Aorta (tissue), 5 donors: Measurements from ENCODE around the gene CYTIP. TPM values are rescaled to one million over a fixed set of nuclear protein-coding genes. Genes with fewer than 3 reads are reported as not detected.

Experiments used
- ATAC-seq: fragments of 200-7000 bp; cut with Tn5 transposase; one replicate; pipeline ENCODE4 v1.9.1; 2022; ENCODE audit warnings: moderate library complexity; ENCODE audit not compliant: low FRiP score
- DNase-seq, 2 donors: peaks; one replicate each; pipeline ENCODE4 v3.0.0-alpha.2; 2020
- H3K27ac ChIP-seq, 2 donors: one replicate each; pipeline ENCODE4 v1.5.1; 2013; ENCODE audit warnings: low read length in 2 of 2, mild to moderate bottlenecking in 2 of 2, moderate library complexity in 2 of 2, control low read depth in 1 of 2, inconsistent platforms in 1 of 2, low read depth in 1 of 2
- H3K27me3 ChIP-seq, 2 donors: one replicate each; pipeline ENCODE4 v1.6.1; 2013; ENCODE audit warnings: control low read depth in 1 of 2, low read length in 1 of 2, mild to moderate bottlenecking in 1 of 2, moderate library complexity in 1 of 2; ENCODE audit not compliant: insufficient read depth in 2 of 2, control insufficient read depth in 1 of 2
- H3K36me3 ChIP-seq, 2 donors: one replicate each; pipeline ENCODE4 v1.6.1; 2013; ENCODE audit warnings: control low read depth in 1 of 2, low read length in 1 of 2, mild to moderate bottlenecking in 1 of 2; ENCODE audit not compliant: insufficient read depth in 2 of 2, control insufficient read depth in 1 of 2
- H3K4me1 ChIP-seq, 2 donors: one replicate each; pipeline ENCODE4 v1.6.1; 2013; ENCODE audit warnings: low read length in 2 of 2, control low read depth in 1 of 2, mild to moderate bottlenecking in 1 of 2, moderate library complexity in 1 of 2; ENCODE audit not compliant: insufficient read depth in 2 of 2, control insufficient read depth in 1 of 2
- H3K4me3 ChIP-seq, 2 donors: one replicate each; pipeline ENCODE4 v1.5.1; 2013; ENCODE audit warnings: low read length in 2 of 2, control low read depth in 1 of 2, mild to moderate bottlenecking in 1 of 2
- H3K9me3 ChIP-seq: one replicate; pipeline ENCODE4 v1.6.1; 2013; ENCODE audit warnings: mild to moderate bottlenecking, low read length; ENCODE audit not compliant: control insufficient read depth
- WGBS, 2 donors: extraction: QIAGEN DNeasy Blood & Tissue Kit; methylation state at CpG; one replicate each; pipeline ENCODE4 v1.1.7; 2013; 5-methylcytosine and 5-hydroxymethylcytosine counted together
- intact Hi-C, 2 donors: fragments of 100-400 bp; cut with DNase I; formaldehyde crosslinking; loops; one replicate each; pipeline versions ENCODE4 v1.14.2 to v1.15.0; 2022
- polyA plus RNA-seq, 2 donors: library from polyadenylated mRNA; stranded (reverse); fragments of 200-250 nt; gene quantifications; one replicate each; pipeline ENCODE4 v1.2.3, GENCODE V29; 2013
- total RNA-seq, 2 donors: library from RNA; stranded (reverse); fragmentation: NEBNext Ultra II Directional; extraction: Animal tissue kit (Norgen Biotek cat#: 25700); gene quantifications; one replicate each; pipeline ENCODE4 v1.2.1, GENCODE V29; 2021
- donor health status: healthy with polysubstance abuse.
- donor health status: Bipolar disorder and iron deficiency.
- donor health status: DM: no; HTN: no; CAD: no.
- donor health status: DM: no; HTN: no; CAD: no.
- donor health status: DM: yes; HTN: yes; CAD: no.

CYTIP gene
- total and polyA plus RNA-seq, 4 donors, result 1.00 to 21.1 (median 7.5) TPM

DNA sequence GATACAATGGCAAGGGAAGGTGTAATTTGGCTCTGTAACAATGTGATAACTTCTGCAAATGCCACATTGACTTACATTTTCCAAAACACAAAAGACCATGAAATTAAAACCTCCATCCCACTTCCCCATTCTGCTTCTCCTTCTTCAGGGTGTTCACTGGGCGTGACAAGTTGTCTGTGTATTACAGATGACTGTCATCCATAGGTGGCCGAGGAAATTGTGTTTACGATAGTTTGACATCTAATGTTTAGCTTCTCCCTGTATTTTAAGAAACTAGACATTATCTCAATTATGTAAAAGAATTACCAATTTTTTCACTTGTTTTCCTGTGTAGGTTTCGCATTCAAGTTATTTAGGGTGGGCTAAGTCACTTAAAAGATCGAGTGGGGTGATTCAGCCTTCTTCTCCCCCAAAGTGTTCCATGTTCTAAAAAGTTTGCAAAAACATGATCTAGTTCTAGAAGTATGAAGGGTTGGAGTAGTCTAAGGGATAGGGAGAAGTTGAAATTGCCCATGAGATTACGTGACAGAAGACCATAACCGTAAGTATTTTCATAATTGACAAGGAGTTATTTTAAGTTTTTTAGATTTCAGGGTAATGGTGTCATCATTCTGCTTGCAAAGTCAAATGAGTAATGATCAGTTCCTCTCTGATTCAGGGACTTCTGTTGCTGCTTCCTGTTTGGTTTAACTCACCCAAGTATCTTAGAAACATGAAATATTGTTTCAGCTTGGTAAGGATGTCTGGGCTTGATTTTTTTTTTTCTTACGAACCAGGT lies 25.2 kb upstream of the CYTIP start:
- intact Hi-C loops, result no loop called here
- Histone ChIP-seq H3K4me1 (no peaks in the 10 kb centered on the region), H3K36me3 (no peaks in the 10 kb centered on the region), H3K27me3 (no peaks in the 10 kb centered on the region), H3K9me3 (no peaks in the 10 kb centered on the region), H3K4me3 (no peak overlapping the region), H3K27ac (no peak overlapping the region)
- 70 to 75% methylated on average over 8 of the region's 8 CpGs for WGBS, 2 donors
- DNase-seq, result no peak
- ATAC-seq, result no peak

DNA sequence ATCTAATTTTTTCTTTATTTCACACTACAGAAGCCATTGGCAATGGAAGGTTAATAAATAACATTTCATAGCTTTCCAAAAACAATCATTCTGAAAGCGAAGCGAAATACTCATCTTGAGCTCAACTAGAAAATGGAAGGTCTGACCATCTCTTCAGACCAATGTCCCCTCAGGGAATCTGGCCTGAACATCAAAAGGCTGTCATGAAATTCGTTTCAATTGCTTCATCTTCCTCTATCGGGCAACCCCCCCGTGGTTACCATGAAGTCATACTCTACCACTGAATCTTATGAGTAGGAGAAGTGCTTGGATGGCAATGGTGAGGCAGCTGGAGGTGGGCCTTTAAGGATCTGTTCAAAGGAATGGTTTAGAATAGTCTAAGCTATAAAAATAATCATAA lies 22.9 kb upstream of the CYTIP start:
- H3K4me1 ChIP-seq, result no peaks in the 10 kb centered on the region
- 87 to 90% methylated on average over 5 of the region's 5 CpGs for WGBS, 2 donors
- no peaks in the 10 kb centered on the region for H3K27me3 ChIP-seq
- H3K27ac ChIP-seq, result no peak overlapping the region
- no peaks in the 10 kb centered on the region for H3K9me3 ChIP-seq
- H3K4me3 ChIP-seq, result no peak overlapping the region
- no peaks in the 10 kb centered on the region for H3K36me3 ChIP-seq
- intact Hi-C loops, result no loop called here
- ATAC-seq (no peak), DNase-seq (no peak)

DNA sequence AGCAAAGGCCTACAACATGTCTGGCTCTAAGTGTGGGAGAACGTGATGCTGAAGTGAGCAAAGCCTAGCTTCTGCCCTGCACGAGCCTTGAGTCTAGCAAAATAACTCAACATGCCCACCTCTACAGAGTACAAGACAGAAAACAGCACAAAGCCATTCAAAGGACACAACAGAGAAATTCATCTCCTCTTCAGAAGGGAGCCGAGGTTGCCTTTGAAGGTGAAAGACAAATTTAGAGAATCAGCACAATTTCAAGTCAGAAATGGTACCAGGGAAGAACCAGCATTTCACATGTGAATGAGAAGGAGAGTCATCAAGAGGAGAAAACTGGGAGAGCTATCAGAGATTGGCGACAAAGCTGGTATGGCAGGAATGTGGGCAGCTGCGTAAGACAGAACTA lies 21.7 kb upstream of the CYTIP start:
- ATAC-seq (no peak), DNase-seq (no peak)
- WGBS, 2 donors, result 85 to 90% methylated on average over 5 of the region's 5 CpGs
- H3K36me3 ChIP-seq, result no peaks in the 10 kb centered on the region
- H3K4me1 ChIP-seq, result peaks cover 0 to 2% of the 10 kb centered on the region in 2 donors
- no peak overlapping the region for H3K4me3 ChIP-seq
- H3K9me3 ChIP-seq, result no peaks in the 10 kb centered on the region
- no peaks in the 10 kb centered on the region for H3K27me3 ChIP-seq
- intact Hi-C loops, result no loop called here
- no peak overlapping the region for H3K27ac ChIP-seq

DNA sequence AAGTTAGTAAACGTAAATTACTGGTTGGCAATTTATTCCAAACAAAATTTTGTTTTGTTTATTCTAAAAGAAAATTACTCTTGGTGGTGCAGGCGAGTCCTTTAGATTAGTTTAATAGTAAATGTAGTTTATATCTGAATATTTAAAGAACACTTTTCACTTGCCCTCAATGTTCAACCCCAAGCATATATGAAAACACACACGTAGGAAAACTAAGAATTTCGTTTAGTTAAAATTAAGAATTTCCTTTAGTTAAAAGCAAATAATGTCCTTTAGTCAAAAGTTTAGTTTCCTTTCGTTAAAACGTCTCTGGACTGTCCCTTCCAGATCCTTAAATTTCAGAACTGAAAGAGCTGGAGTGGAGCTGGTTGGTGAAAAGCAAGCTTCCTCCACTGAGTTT lies 19.1 kb upstream of the CYTIP start:
- DNase-seq (no peak), ATAC-seq (no peak)
- WGBS, 2 donors, result 89 to 94% methylated on average over 6 of the region's 6 CpGs
- H3K4me3 ChIP-seq, result no peak overlapping the region
- H3K36me3 ChIP-seq, result no peaks in the 10 kb centered on the region
- no peaks in the 10 kb centered on the region for H3K9me3 ChIP-seq
- no peak overlapping the region for H3K27ac ChIP-seq
- H3K27me3 ChIP-seq, result no peaks in the 10 kb centered on the region
- intact Hi-C loops, result no loop called here
- H3K4me1 ChIP-seq, result peaks cover 0 to 3% of the 10 kb centered on the region in 2 donors

DNA sequence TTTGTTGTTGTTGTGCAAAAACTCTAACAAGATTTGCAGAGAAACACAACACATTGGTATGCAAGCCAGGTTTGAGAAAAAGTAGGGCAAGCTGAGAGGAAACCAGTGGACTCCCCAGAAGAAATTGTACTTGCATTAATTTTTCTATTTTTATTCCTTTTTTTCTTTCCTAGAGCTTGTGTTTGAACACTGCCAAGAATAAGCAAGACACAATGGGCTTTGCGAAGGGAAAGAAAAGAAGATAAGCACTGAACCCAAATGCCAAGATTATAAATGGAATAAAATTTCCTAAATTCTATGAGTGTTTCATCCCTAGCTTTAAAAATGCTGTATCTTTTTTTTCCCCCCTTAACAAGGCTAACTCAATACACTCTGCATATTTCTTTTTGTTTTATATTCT lies 17.0 kb upstream of the CYTIP start:
- DNase-seq, result no peak
- intact Hi-C loops, result no loop called here
- Histone ChIP-seq H3K4me3 (no peak overlapping the region), H3K36me3 (no peaks in the 10 kb centered on the region), H3K27ac (no peak overlapping the region), H3K4me1 (peaks cover 0 to 3% of the 10 kb centered on the region in 2 donors), H3K27me3 (no peaks in the 10 kb centered on the region), H3K9me3 (no peaks in the 10 kb centered on the region)
- no peak for ATAC-seq
- WGBS, 2 donors, result 0 to 10% methylated on average over 1 of the region's 1 CpG

DNA sequence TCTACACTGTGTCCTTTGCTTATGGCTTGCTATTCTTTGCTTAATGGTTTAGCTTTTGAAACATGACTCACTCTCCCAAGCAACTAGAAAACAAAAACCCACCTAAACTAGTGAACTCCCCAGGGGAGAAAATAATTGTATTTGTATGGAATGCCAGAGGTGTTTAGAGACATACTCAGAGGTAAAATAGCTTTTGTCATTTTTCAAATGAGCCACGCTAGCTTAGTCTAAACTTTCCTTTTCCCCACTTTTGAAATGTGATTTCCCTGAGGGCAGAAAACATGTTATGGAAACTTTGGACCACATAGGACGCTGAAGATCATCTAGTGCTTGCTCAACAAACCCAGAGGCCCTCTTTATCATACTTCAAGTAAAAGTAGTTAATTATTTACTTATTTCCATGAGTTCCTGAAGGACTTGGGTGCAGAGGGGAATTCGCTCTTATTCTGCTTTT lies 16.5 kb upstream of the CYTIP start:
- intact Hi-C loops, result no loop called here
- ATAC-seq (no peak), DNase-seq (no peak)
- 17 to 22% methylated on average over 3 of the region's 3 CpGs for WGBS, 2 donors
- Histone ChIP-seq H3K27ac (no peak overlapping the region), H3K4me3 (no peak overlapping the region), H3K27me3 (no peaks in the 10 kb centered on the region), H3K36me3 (no peaks in the 10 kb centered on the region), H3K4me1 (peaks cover 0 to 3% of the 10 kb centered on the region in 2 donors), H3K9me3 (no peaks in the 10 kb centered on the region)

DNA sequence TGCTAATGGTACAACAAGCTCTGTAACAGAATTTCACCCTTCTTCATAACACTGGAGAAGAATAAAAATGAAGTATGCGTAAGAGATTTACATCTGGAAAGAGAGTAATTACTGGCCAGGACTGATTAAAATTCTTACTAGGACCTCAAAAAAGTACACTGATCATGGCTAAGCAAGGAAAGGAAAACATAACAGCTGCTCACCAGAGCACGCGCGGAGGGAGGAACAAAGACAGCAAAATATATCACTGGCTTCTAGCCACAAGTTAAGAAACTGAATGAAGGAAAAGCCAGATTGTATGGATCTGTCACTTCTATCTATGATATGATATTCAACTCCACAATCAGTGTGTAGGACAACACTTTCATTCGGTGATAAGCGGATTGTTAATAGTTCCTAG lies 15.6 kb upstream of the CYTIP start:
- Histone ChIP-seq H3K36me3 (no peaks in the 10 kb centered on the region), H3K9me3 (no peaks in the 10 kb centered on the region), H3K4me1 (peaks cover 0 to 3% of the 10 kb centered on the region in 2 donors), H3K27me3 (no peaks in the 10 kb centered on the region), H3K4me3 (no peak overlapping the region), H3K27ac (no peak overlapping the region)
- intact Hi-C loops, result no loop called here
- DNase-seq, result no peak
- 43 to 46% methylated on average over 6 of the region's 6 CpGs for WGBS, 2 donors
- no peak for ATAC-seq

DNA sequence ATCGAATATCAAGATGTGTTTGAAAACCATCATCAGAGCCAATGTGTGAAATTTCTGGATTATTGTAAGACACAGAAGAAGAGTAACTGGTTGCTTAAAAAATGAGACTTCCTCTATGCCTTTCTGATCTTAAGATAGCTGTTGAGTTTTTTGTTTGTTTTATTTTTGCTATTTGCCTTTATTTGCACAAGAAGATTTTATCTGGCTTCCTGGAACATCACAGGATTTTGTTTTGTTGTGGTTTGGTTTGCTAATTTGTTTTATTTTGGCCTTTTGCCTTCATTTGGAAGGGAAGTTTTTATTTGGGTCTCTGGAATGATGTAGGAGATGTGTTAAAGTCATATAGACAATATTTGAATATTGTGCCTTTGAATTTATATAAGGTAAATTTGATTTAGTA lies 3.9 kb upstream of the CYTIP start:
- Histone ChIP-seq H3K4me1 (no peaks in the 10 kb centered on the region), H3K4me3 (no peak overlapping the region), H3K9me3 (no peaks in the 10 kb centered on the region), H3K27me3 (no peaks in the 10 kb centered on the region), H3K36me3 (no peaks in the 10 kb centered on the region), H3K27ac (no peak overlapping the region)
- intact Hi-C loops, result no loop called here
- ATAC-seq, result no peak
- WGBS, 2 donors, result 67 to 73% methylated on average over 1 of the region's 1 CpG
- no peak for DNase-seq

DNA sequence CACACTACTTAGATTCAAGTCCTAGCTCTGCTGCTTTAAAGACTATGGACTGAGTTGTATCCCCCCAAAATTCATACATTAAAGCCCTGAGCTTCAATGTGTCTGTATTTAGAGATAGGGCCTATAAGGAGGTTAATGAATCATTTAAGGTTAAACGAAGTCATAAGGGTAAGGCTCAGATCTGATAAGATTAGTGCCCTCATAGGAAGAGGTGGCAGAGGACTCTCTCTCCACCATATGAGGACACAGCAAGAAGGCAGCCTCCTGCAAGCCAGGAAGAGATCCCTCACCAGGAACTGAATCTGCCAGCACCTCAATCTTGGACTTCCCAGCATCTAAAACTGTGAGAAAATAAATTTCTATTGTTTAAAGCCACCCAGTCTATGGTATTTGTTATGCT lies 3.1 kb upstream of the CYTIP start:
- H3K27me3 ChIP-seq, result no peaks in the 10 kb centered on the region
- H3K36me3 ChIP-seq, result no peaks in the 10 kb centered on the region
- ATAC-seq (no peak), DNase-seq (no peak)
- H3K9me3 ChIP-seq, result no peaks in the 10 kb centered on the region
- H3K4me1 ChIP-seq, result no peaks in the 10 kb centered on the region
- 53 to 63% methylated on average over 1 of the region's 1 CpG for WGBS, 2 donors
- intact Hi-C loops, result no loop called here
- no peak overlapping the region for H3K4me3 ChIP-seq
- no peak overlapping the region for H3K27ac ChIP-seq
